Measurements from ENCODE around the gene ZFPM1.

DNA sequence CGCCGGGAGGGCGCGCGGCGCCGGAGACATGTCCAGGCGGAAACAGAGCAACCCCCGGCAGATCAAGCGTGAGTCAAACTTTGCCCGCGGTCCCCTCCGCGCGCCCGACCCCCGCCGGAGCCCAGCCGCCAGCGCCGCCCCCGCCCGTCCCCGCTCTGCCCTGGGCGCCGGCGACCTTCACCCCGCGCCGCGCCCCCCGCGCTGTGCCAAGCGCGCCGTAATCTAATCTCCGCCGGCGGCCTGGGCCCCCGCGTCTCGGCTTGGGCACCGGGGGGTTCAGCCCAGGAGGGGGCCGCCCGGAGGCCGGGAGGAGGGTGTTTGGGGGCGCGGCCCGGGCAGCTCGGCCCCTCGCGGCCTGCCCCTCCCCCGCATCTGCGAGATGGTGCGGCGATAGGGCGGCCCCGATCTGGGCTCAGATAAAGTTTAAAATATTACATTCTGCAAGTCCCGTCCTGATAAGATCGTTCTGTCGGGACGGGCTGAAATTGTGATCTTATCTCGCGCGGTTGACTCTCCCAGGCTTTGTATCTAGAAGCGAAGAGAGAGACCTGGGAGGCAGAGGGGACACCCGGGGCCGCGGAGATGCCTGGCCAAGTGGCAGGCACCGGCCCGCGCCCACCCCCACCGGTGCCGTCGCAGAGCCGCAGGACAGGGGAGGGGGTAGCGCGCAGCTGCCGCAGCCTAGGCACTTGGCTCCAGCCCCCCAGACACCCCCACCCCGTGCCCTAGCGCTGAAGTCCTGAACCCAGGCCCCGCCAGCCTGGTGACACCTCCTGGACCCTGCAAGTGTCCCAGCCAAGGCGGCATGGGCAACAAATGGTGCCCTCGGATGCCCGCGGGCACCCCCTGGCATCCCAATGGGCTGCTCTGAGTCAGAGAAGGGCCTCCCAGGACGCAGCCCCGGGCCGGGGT, 787 bp downstream of the ZFPM1 start:
- TF ChIP-seq, protein P1, sequence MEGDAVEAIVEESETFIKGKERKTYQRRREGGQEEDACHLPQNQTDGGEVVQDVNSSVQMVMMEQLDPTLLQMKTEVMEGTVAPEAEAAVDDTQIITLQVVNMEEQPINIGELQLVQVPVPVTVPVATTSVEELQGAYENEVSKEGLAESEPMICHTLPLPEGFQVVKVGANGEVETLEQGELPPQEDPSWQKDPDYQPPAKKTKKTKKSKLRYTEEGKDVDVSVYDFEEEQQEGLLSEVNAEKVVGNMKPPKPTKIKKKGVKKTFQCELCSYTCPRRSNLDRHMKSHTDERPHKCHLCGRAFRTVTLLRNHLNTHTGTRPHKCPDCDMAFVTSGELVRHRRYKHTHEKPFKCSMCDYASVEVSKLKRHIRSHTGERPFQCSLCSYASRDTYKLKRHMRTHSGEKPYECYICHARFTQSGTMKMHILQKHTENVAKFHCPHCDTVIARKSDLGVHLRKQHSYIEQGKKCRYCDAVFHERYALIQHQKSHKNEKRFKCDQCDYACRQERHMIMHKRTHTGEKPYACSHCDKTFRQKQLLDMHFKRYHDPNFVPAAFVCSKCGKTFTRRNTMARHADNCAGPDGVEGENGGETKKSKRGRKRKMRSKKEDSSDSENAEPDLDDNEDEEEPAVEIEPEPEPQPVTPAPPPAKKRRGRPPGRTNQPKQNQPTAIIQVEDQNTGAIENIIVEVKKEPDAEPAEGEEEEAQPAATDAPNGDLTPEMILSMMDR (IDR thresholded peaks at IDR 0.05), result no peak
- TF ChIP-seq POLR2A (IDR thresholded peaks at IDR 0.05), result no peak

Measured in thyroid gland (tissue), 4 donors.